ENCODE data around the gene DNAH2. TPM values are rescaled to one million over a fixed set of nuclear protein-coding genes. Genes with fewer than 3 reads are reported as not detected.

DNAH2 gene
- total RNA-seq, 1 donor from 2014 or later: 0.09 TPM

GRCh38 chr17:7851438-7852261 lies 134.1 kb downstream of the DNAH2 start:
- Histone ChIP-seq H3K9me3 (ENCODE audit: low read depth) (no peaks in the 10 kb centered on the region), H4K20me1 (ENCODE audit: low read depth) (peaks cover 89% of the 10 kb centered on the region), H3K4me2 (peak overlapping the region; percentile 57), H3K79me2 (ENCODE audit: low read depth) (peaks cover 15% of the 10 kb centered on the region), H3F3A (ENCODE audit: low read depth) (peaks cover 62% of the 10 kb centered on the region), H3K27ac (no peak overlapping the region), H3K36me3 (peaks cover 9% of the 10 kb centered on the region), H2AFZ (replicated peaks) (no peak overlapping the region), H3K27me3 (peaks cover 16% of the 10 kb centered on the region), H3K9ac (no peak overlapping the region), H3K4me3 (no peak overlapping the region), H3K4me1 (peaks cover 37% of the 10 kb centered on the region)
- DNase-seq (ENCODE audit: low spot score): peak; percentile 98
- Mint-ChIP-seq H3K27ac (no peak overlapping the region), H3K4me3 (no peak overlapping the region), H3K36me3 (peaks cover 22% of the 10 kb centered on the region), H3K9me3 (no peaks in the 10 kb centered on the region), H3K27me3 (ENCODE audit: insufficient read depth, low read depth) (peaks cover 11% of the 10 kb centered on the region), H3K4me1 (peaks cover 21% of the 10 kb centered on the region)
- TF ChIP-seq EZH2 (IDR thresholded peaks at IDR 0.05) (no peak), CTCF (IDR thresholded peaks at IDR 0.05) (peak; percentile 87), EZH2phosphoT487 (IDR thresholded peaks at IDR 0.05) (no peak)

GRCh38 chr17:7852262-7852670 lies 134.7 kb downstream of the DNAH2 start:
- no peak overlapping the region for H3K27ac ChIP-seq
- H3K36me3 ChIP-seq: peaks cover 9% of the 10 kb centered on the region
- Mint-ChIP-seq H3K9me3 (no peaks in the 10 kb centered on the region), H3K27ac (no peak overlapping the region), H3K27me3 (ENCODE audit: insufficient read depth, low read depth) (peaks cover 11% of the 10 kb centered on the region), H3K4me1 (peaks cover 21% of the 10 kb centered on the region), H3K4me3 (peak overlapping the region; percentile 30), H3K36me3 (peaks cover 20% of the 10 kb centered on the region)
- peaks cover 68% of the 10 kb centered on the region for H3F3A ChIP-seq (ENCODE audit: low read depth)
- H3K4me1 ChIP-seq: peaks cover 37% of the 10 kb centered on the region
- no peak overlapping the region for H2AFZ ChIP-seq (replicated peaks)
- peaks cover 16% of the 10 kb centered on the region for H3K27me3 ChIP-seq
- H3K4me3 ChIP-seq: no peak overlapping the region
- no peak for DNase-seq (ENCODE audit: low spot score)
- H4K20me1 ChIP-seq (ENCODE audit: low read depth): peaks cover 84% of the 10 kb centered on the region
- no peaks in the 10 kb centered on the region for H3K9me3 ChIP-seq (ENCODE audit: low read depth)
- no peak overlapping the region for H3K4me2 ChIP-seq
- peaks cover 15% of the 10 kb centered on the region for H3K79me2 ChIP-seq (ENCODE audit: low read depth)
- TF ChIP-seq CTCF (IDR thresholded peaks at IDR 0.05): no peak
- TF ChIP-seq EZH2phosphoT487 (IDR thresholded peaks at IDR 0.05): no peak
- TF ChIP-seq EZH2 (IDR thresholded peaks at IDR 0.05): no peak
- no peak overlapping the region for H3K9ac ChIP-seq

- no peak overlapping the region for H3K27ac Mint-ChIP-seq
- peak overlapping the region; percentile 94 for H3K4me2 ChIP-seq
- DNase-seq (ENCODE audit: low spot score): peak; percentile 56
These were observed 135.6 kb downstream of the DNAH2 start for GRCh38 chr17:7852919-7853690.

More at GRCh38 chr17:7852919-7853690, 135.6 kb downstream of the DNAH2 start:
- no peak for TF ChIP-seq EZH2phosphoT487 (IDR thresholded peaks at IDR 0.05)
- no peak for TF ChIP-seq EZH2 (IDR thresholded peaks at IDR 0.05)
- TF ChIP-seq CTCF (IDR thresholded peaks at IDR 0.05): no peak
- Histone ChIP-seq H3K9ac (no peak overlapping the region), H2AFZ (replicated peaks) (no peak overlapping the region), H3K79me2 (ENCODE audit: low read depth) (peaks cover 15% of the 10 kb centered on the region), H3K36me3 (peaks cover 9% of the 10 kb centered on the region), H3F3A (ENCODE audit: low read depth) (peaks cover 74% of the 10 kb centered on the region), H3K27me3 (peaks cover 16% of the 10 kb centered on the region), H4K20me1 (ENCODE audit: low read depth) (peaks cover 76% of the 10 kb centered on the region), H3K4me1 (peaks cover 38% of the 10 kb centered on the region), H3K27ac (no peak overlapping the region), H3K9me3 (ENCODE audit: low read depth) (no peaks in the 10 kb centered on the region), H3K4me3 (peak overlapping the region; percentile 74)
- Mint-ChIP-seq H3K36me3 (peaks cover 20% of the 10 kb centered on the region), H3K9me3 (no peaks in the 10 kb centered on the region), H3K27me3 (ENCODE audit: insufficient read depth, low read depth) (peaks cover 11% of the 10 kb centered on the region), H3K4me1 (peaks cover 21% of the 10 kb centered on the region), H3K4me3 (no peak overlapping the region)

All from neural progenitor cell (in vitro differentiated cells).